Small intestine (tissue), 7 donors: ENCODE measurements around the gene KLHL25. TPM values are rescaled to one million over a fixed set of nuclear protein-coding genes. Genes with fewer than 3 reads are reported as not detected.

Source experiments
- DNase-seq, 2 donors: peaks; one replicate each; pipeline versions ENCODE4 v3.0.0 to v3.0.0-alpha.2; 2013
- FAIRE-seq: peaks from 2 replicates; lab custom pipeline; 2012; peaks lifted over from hg19 to GRCh38; lab: Jason Lieb, UNC
- H3K27ac ChIP-seq, 3 donors: one replicate each; pipeline ENCODE4 v1.5.1; 2013; ENCODE audit warnings: low read length in 2 of 3, mild to moderate bottlenecking in 2 of 3, control low read depth in 1 of 3, inconsistent platforms in 1 of 3, low read depth in 1 of 3, moderate library complexity in 1 of 3
- H3K27me3 ChIP-seq, 3 donors: one replicate each; pipeline ENCODE4 v1.6.1; 2013; ENCODE audit warnings: low read length in 3 of 3, inconsistent platforms in 1 of 3; ENCODE audit not compliant: control insufficient read depth in 3 of 3, insufficient read depth in 3 of 3
- H3K36me3 ChIP-seq, 3 donors: one replicate each; pipeline ENCODE4 v1.6.1; 2013; ENCODE audit warnings: low read length in 3 of 3, inconsistent platforms in 1 of 3, low read depth in 1 of 3, mild to moderate bottlenecking in 1 of 3, moderate library complexity in 1 of 3; ENCODE audit not compliant: control insufficient read depth in 3 of 3, insufficient read depth in 2 of 3
- H3K4me1 ChIP-seq, 3 donors: one replicate each; pipeline ENCODE4 v1.6.1; 2013; ENCODE audit warnings: low read length in 2 of 3, inconsistent platforms in 1 of 3, low read depth in 1 of 3, mild to moderate bottlenecking in 1 of 3, moderate library complexity in 1 of 3; ENCODE audit not compliant: control insufficient read depth in 3 of 3, insufficient read depth in 2 of 3
- H3K4me3 ChIP-seq, 3 donors: one replicate each; pipeline ENCODE4 v1.5.1; 2013; ENCODE audit warnings: low read length in 3 of 3, control low read depth in 1 of 3, inconsistent platforms in 1 of 3, low read depth in 1 of 3, mild to moderate bottlenecking in 1 of 3, moderate library complexity in 1 of 3
- H3K9me3 ChIP-seq, 2 donors: one replicate each; pipeline ENCODE4 v1.6.1; 2013; ENCODE audit warnings: low read depth in 1 of 2, low read length in 1 of 2; ENCODE audit not compliant: control insufficient read depth in 2 of 2, insufficient read depth in 1 of 2
- WGBS, 3 donors: extraction: QIAGEN DNeasy Blood & Tissue Kit; methylation state at CpG; one replicate each; pipeline ENCODE4 v1.1.7; 2013; 5-methylcytosine and 5-hydroxymethylcytosine counted together
- polyA plus RNA-seq, 4 donors: library from polyadenylated mRNA; stranded (reverse) in 3 of 4; unstranded in 1 of 4; fragments of 200-250 nt in 3 of 4; fragments of 120-200 nt in 1 of 4; gene quantifications; one replicate each; pipeline versions ENCODE4 v1.2.1 to v1.2.3, GENCODE V29; 2013
- donor health status: healthy with polysubstance abuse.
- donor health status: control.
- donor health status: control.
- donor health status: Bipolar disorder and iron deficiency.
- donor health status: healthy.

Gene KLHL25
- polyA plus RNA-seq, 4 donors: 4.2 to 9.5 (median 7.9) TPM

DNA sequence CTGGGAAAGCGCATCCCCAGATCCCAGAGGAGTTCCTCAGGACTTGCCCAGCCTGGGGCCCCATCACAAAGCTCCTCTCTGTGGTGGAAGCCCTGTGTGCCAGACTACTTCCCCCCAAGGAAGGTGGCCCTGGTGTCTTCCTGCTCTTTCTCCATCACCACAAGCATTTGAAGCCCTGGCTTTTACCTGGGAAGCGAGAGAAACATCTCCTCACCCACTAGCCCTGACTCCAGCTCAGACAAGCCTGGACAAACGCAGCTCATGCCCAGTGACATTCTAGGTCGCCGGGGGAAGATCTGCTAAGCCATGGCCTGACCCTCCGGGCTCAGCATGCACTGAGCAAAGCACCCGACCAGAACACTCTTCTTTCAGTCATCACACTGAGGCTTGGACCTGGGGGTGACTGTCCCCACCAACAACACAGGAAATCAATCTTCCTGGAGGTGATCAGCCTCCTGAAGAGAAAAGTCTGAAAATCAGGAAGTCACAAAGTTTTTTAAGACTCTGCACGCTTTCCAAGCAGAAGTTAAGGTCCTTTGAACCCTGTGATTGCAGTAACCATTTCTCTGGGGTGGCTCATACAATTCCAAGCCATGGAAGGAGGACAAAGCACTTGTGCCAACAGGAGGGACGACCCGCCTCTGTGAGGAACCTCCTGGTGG lies 40.8 kb downstream of the KLHL25 start:
- Histone ChIP-seq H3K4me3 (no peak overlapping the region), H3K27ac (no peak overlapping the region), H3K9me3 (no peaks in the 10 kb centered on the region), H3K27me3 (no peaks in the 10 kb centered on the region), H3K36me3 (peaks cover 0 to 41% (median 0%) of the 10 kb centered on the region in 3 donors), H3K4me1 (peaks cover 0 to 5% (median 0%) of the 10 kb centered on the region in 3 donors)
- WGBS, 3 donors: 83 to 89% (median 86%) methylated on average over 10 of the region's 10 CpGs
- no peak for DNase-seq
- FAIRE-seq: no peak

DNA sequence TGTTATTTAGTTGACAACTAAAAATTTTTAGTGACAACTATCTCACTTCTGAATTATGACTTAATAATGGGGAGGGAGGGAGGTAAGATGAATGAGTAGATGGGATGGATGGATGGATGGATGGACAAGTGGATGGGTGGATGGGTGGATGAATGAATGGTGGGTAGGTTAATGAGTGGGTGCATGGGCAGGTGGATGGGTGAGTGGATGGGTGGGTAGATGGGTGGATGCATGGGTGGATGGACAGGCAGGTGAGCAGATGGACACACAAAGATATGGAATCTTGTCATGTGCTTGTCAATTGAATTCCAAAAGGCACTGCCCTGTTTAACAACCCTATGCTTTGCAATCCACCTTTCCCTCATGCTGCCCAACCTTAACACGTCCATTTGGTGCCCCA lies 41.5 kb downstream of the KLHL25 start:
- Histone ChIP-seq H3K27ac (no peak overlapping the region), H3K27me3 (no peaks in the 10 kb centered on the region), H3K36me3 (peaks cover 0 to 40% (median 0%) of the 10 kb centered on the region in 3 donors), H3K9me3 (no peaks in the 10 kb centered on the region), H3K4me1 (peaks cover 0 to 5% (median 0%) of the 10 kb centered on the region in 3 donors), H3K4me3 (no peak overlapping the region)
- WGBS, 3 donors: 80 to 90% (median 89%) methylated on average over 1 of the region's 1 CpG
- FAIRE-seq: no peak
- DNase-seq: no peak

DNA sequence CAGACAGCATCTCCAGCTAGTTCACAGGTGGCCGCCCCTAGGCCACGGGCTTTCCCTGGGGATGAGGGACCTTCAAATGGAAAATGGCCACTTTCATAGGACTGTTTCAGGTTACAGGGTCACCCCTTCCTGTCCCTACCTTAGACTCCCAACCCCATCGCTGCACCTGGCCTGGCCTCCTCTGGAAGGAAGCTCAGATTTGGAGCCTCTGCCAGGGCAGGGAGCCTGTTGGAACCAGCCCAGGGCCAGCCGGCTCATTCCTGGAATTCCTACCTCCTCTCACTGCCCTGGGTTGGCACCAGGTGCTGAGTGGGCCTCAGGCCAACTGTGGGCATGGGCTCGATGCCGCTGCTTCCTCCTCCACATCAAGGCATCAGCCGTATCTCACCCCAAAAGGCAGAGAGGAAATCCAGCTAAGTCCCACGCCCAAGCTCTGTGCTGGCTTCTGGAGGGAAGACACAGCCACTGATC lies 42.2 kb downstream of the KLHL25 start:
- WGBS, 3 donors: 38 to 66% (median 51%) methylated on average over 8 of the region's 8 CpGs
- Histone ChIP-seq H3K4me1 (peaks cover 0 to 5% (median 0%) of the 10 kb centered on the region in 3 donors), H3K27me3 (no peaks in the 10 kb centered on the region), H3K27ac (no peak overlapping the region), H3K9me3 (no peaks in the 10 kb centered on the region), H3K36me3 (peaks cover 0 to 36% (median under 1%) of the 10 kb centered on the region in 3 donors), H3K4me3 (no peak overlapping the region)
- FAIRE-seq (no peak), DNase-seq (no peak)

DNA sequence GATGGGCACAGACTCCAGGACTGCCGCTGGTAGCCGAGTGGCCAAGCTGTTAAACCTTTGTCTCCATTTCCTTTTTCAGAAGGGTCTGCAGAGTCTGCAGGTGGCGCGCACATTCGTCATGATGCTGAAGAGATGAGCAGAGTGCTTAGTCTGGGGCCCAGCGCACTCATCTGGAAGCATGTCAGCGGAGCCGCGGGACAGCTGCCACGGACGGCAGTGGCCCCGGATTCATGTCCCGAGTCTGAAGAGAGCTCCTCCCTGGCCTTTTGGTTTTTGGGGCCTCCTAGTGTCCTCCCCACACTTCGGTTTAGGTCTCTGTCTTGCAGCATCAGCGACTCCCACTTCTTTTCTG lies 42.6 kb downstream of the KLHL25 start:
- no peaks in the 10 kb centered on the region for H3K27me3 ChIP-seq
- FAIRE-seq (no peak), DNase-seq (no peak)
- no peak overlapping the region for H3K27ac ChIP-seq
- peaks cover 0 to 5% (median 0%) of the 10 kb centered on the region in 3 donors for H3K4me1 ChIP-seq
- peaks cover 0 to 39% (median 5%) of the 10 kb centered on the region in 3 donors for H3K36me3 ChIP-seq
- H3K4me3 ChIP-seq: no peak overlapping the region
- 84 to 93% (median 90%) methylated on average over 15 of the region's 15 CpGs for WGBS, 3 donors
- H3K9me3 ChIP-seq: no peaks in the 10 kb centered on the region

DNA sequence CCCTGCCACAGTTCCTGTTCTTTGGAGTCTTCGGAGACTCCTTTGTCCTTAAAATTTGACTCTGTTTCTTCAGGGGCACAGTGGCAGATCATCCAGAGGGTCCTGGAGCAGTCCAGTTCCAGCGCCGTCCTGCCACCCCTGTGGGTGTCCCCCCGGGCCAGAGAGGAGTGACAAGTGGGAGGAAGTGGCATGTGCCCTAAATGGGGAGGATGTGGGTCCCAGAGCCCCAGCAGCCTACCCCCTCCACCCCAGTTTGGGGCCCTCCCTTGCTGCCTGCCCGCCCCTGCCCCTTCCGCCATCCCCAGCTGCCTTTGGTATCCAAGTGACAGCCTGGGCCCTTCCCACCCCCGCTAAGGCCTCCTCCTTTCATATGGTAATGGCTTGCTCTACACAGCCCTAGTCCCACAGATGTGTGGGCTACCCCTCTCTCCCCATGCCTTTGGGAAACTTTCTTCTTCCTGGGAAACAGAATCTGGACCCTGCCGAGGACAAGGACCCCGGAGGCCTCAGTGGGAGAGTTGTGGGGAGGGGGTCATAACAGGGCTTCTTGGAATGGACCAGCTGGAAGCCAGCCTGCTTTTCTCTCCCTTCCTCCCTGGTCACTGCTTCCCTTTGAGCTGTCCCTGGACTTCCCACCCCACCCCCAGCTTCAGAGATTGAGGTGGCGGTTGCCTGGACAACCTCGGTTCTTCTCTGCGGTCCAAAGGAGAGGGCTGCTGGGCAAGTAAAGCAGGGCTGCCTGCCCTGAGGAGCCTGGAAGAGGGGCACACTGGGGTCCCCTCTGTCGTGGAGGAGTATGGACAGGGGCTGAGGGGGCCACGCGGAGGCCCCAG lies 43.2 kb downstream of the KLHL25 start:
- H3K27ac ChIP-seq: no peak overlapping the region
- H3K9me3 ChIP-seq: no peaks in the 10 kb centered on the region
- no peak overlapping the region for H3K4me3 ChIP-seq
- FAIRE-seq: no peak
- H3K36me3 ChIP-seq: peaks cover 0 to 39% (median 11%) of the 10 kb centered on the region in 3 donors
- H3K4me1 ChIP-seq: peaks cover 0 to 5% (median 0%) of the 10 kb centered on the region in 3 donors
- no peak for DNase-seq
- 61 to 81% (median 77%) methylated on average over 15 of the region's 15 CpGs for WGBS, 3 donors
- no peaks in the 10 kb centered on the region for H3K27me3 ChIP-seq

DNA sequence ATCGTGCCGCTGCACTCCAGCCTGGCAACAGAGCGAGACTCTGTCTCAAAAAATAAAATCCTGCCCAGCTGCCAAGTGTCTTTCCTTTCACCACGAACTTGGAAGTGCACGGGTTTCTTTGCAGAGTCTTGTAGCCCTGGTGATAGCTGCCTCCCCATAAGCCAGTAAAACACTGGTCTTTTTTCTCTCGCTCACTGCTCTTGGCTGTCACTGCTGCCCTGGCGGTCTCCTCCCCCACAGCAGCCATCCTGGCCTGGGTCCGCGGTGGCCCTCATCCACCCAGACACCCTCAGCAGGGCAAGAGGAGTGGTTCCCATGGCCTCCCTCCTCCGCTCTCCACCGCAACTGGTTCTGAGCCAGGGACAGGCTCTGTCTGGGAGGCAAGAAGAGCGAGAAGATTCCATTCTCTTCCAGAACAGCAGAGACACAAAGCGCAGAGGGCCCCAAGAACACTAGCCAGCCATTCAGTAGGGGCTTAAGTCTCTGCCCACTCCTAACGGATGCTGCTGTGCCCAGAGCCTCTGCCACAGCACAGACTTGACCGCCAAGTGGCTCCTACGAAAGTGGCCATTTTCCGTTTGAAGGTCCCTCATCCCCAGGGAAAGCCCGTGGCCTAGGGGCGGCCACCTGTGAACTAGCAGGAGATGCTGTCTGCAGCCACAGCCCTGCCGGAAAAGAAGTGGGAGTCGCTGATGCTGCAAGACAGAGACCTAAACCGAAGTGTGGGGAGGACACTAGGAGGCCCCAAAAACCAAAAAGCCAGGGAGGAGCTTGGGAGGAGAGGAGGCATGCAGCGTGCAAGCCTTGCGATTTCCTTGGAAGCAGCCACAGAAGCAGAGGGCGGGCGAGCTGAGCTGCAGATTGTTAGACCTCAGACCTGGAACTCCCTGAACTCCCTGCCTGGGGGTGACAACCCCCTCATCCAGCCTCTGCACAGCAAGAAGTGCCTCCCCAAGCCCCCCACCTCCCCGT lies 44.1 kb downstream of the KLHL25 start:
- no peak overlapping the region for H3K27ac ChIP-seq
- H3K9me3 ChIP-seq: no peaks in the 10 kb centered on the region
- H3K27me3 ChIP-seq: no peaks in the 10 kb centered on the region
- 57 to 81% (median 70%) methylated on average over 27 of the region's 27 CpGs for WGBS, 3 donors
- no peak for DNase-seq
- no peak for FAIRE-seq
- no peak overlapping the region for H3K4me3 ChIP-seq
- peaks cover 6 to 38% (median 12%) of the 10 kb centered on the region in 3 donors for H3K36me3 ChIP-seq
- peaks cover 0 to 5% (median 0%) of the 10 kb centered on the region in 3 donors for H3K4me1 ChIP-seq

DNA sequence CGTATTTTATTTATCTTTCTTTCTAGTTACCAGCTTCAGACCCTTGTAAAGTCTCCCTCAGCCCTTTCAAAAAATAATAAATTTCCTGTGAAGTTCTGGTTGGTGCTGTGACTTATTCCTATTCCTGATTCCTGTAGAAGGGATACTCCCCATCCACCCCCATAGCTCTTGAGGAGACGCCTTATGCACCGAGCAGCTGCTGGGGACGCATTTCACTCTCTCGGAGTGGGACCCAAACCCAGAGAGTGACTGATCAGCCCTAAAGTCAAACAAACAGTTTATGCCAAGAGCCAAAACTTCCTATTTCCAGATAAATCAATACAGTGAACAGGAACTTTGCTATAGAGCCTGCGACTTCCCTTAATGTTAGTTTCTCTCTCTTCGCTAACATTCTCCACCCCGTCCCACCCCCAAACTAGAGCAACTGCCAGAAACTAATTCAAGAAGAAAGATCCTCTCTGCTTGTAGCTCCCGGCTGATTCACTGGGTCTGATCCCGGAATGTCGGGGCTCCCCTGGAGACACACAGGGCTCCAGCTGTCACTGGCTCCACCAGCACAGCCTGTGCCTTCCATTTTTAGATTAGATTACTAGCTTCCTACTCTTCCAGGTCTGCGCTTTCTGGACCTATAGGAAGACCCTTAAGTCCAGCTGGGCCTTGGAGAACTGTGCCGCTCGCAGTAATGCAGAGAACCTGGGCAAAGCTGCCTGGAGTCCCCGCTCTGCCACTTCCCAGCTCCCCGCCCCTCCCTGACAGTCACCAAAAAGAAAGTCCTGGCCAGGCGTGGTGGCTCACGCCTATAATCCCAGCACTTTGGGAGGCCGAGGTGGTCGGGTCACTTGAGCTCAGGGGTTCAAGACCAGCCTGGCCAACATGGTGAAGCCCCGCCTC lies 45.2 kb downstream of the KLHL25 start:
- DNase-seq: peak in 1 of 2 donors; percentile 15
- no peaks in the 10 kb centered on the region for H3K9me3 ChIP-seq
- WGBS, 3 donors: 62 to 87% (median 87%) methylated on average over 21 of the region's 21 CpGs
- no peaks in the 10 kb centered on the region for H3K27me3 ChIP-seq
- no peak for FAIRE-seq
- H3K4me1 ChIP-seq: peaks cover 0 to 5% (median 0%) of the 10 kb centered on the region in 3 donors
- peaks cover 16 to 47% (median 20%) of the 10 kb centered on the region in 3 donors for H3K36me3 ChIP-seq
- peak overlapping the region in 2 of 3 donors; percentile 18 to 46 for H3K27ac ChIP-seq
- H3K4me3 ChIP-seq: no peak overlapping the region
